Calu3 (cell line): Measurements from ENCODE around the gene CDYL2. TPM values are rescaled to one million over a fixed set of nuclear protein-coding genes. Genes with fewer than 3 reads are reported as not detected.

Experiments used
- BruUV-seq: library from RNA; stranded (reverse); fragments of 400-500 nt; replicated peaks from 2 replicates; lab custom pipeline; 2021; lab: Mats Ljungman, UMichigan
- CTCF ChIA-PET: fragments of 300-600 bp; sonication (Branson Sonifier 250); formaldehyde crosslinking; loops from one replicate; lab custom pipeline; 2022; ENCODE audit warnings: antibody characterized with exemption; lab: Charles Lee
- DNase-seq: peaks from one replicate; pipeline ENCODE4 v3.0.0; 2022
- H3K27ac Mint-ChIP-seq: one replicate; pipeline ENCODE4 v1.8.0; 2022; ENCODE audit warnings: mixed read lengths; ENCODE audit not compliant: unreplicated experiment
- H3K27me3 Mint-ChIP-seq: one replicate; pipeline ENCODE4 v1.8.0; 2022; ENCODE audit warnings: mixed read lengths; ENCODE audit not compliant: unreplicated experiment
- H3K36me3 Mint-ChIP-seq: one replicate; pipeline ENCODE4 v1.8.0; 2022; ENCODE audit warnings: mild to moderate bottlenecking, moderate library complexity, mixed read lengths; ENCODE audit not compliant: insufficient read depth, unreplicated experiment
- H3K4me1 Mint-ChIP-seq: one replicate; pipeline ENCODE4 v1.8.0; 2022; ENCODE audit warnings: mild to moderate bottlenecking, low read depth, mixed read lengths; ENCODE audit not compliant: unreplicated experiment
- H3K4me3 Mint-ChIP-seq: one replicate; pipeline ENCODE4 v1.8.0; 2022; ENCODE audit warnings: mild to moderate bottlenecking, low read depth, moderate library complexity, mixed read lengths; ENCODE audit not compliant: unreplicated experiment
- H3K9me3 Mint-ChIP-seq: one replicate; pipeline ENCODE4 v1.8.0; 2022; ENCODE audit warnings: low read depth, mixed read lengths; ENCODE audit not compliant: unreplicated experiment
- CTCF ChIP-seq: fragments of 200-600 bp; IDR thresholded peaks from one replicate; pipeline ENCODE4 v1.8.0; 2022; ENCODE audit warnings: antibody characterized with exemption; ENCODE audit not compliant: unreplicated experiment
- intact Hi-C: fragments of 100-400 bp; cut with micrococcal nuclease; formaldehyde crosslinking; loops from one replicate; pipeline ENCODE4 v1.10.0; 2022; ENCODE audit not compliant: unreplicated experiment
- total RNA-seq: library from RNA; stranded (reverse); gene quantifications from 2 replicates; pipeline ENCODE4 v1.2.3, GENCODE V29; 2022

The CDYL2 gene
- total RNA-seq, 1 experiment from 2014 or later = 1.0 TPM

DNA sequence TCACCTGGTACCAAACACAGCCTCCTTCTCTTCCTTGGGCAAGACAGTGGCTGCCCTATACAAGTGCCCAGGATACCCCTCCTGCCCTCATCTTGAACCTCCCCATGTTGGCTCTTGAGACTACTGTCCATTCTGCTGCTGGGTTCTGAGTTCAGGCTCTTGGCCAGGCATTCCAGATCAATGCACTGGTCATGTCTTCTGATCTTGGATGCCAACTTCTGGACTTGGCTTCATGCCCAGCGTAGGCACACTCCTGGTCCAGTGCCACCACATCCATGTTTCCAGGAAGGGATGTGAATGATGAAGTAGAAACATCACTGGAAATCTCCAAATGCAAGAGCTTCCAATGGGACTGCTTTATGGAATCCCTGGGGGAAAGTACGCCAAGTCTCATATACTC is 212.1 kb downstream of the CDYL2 start:
- H3K4me3 Mint-ChIP-seq = no peak overlapping the region
- CTCF ChIA-PET = no interaction called here
- no peak for DNase-seq

GRCh38 chr16:80591071-80591915 is 213.1 kb downstream of the CDYL2 start:
- H3K4me3 Mint-ChIP-seq = no peak overlapping the region
- no peaks in the 10 kb centered on the region for H3K36me3 Mint-ChIP-seq
- peaks cover 6% of the 10 kb centered on the region for H3K9me3 Mint-ChIP-seq
- CTCF ChIA-PET = no interaction called here
- DNase-seq = no peak
- H3K27ac Mint-ChIP-seq = no peak overlapping the region
- H3K27me3 Mint-ChIP-seq = peaks cover under 1% of the 10 kb centered on the region
- no TSS peak for BruUV-seq
- no peak for TF ChIP-seq CTCF
- H3K4me1 Mint-ChIP-seq = no peaks in the 10 kb centered on the region
- intact Hi-C loops = no loop called here

More for the DNA sequence above, 212.1 kb downstream of the CDYL2 start:
- H3K27ac Mint-ChIP-seq = no peak overlapping the region
- intact Hi-C loops = no loop called here
- no TSS peak for BruUV-seq
- peaks cover 12% of the 10 kb centered on the region for H3K9me3 Mint-ChIP-seq
- no peak for TF ChIP-seq CTCF
- H3K4me1 Mint-ChIP-seq = no peaks in the 10 kb centered on the region
- peaks cover 10% of the 10 kb centered on the region for H3K27me3 Mint-ChIP-seq
- H3K36me3 Mint-ChIP-seq = no peaks in the 10 kb centered on the region

DNA sequence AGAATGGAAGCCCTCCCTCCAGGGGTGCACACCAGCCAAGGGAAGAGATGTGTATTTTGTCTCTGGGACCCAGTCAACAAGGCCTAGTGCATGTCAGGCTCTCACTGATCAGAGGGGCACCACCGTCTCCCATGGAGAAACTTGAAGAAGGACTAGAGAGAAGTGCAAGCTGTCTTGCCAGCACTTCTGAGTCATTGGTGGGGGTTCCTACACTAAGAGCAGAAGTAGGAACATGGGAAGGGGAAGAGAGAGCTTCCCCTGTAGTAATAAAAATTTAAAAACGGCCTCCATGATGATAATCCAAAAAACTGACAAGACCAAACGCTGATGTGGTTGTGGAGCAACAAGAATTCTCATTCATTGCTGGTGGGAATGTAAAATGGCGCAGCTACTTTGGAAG is 217.3 kb downstream of the CDYL2 start:
- H3K27ac Mint-ChIP-seq = no peak overlapping the region
- DNase-seq = no peak
- CTCF ChIA-PET = no interaction called here
- intact Hi-C loops = no loop called here
- peaks cover 15% of the 10 kb centered on the region for H3K27me3 Mint-ChIP-seq
- peaks cover 6% of the 10 kb centered on the region for H3K9me3 Mint-ChIP-seq
- no peak for TF ChIP-seq CTCF
- H3K36me3 Mint-ChIP-seq = no peaks in the 10 kb centered on the region
- no TSS peak for BruUV-seq
- H3K4me3 Mint-ChIP-seq = no peak overlapping the region
- H3K4me1 Mint-ChIP-seq = no peaks in the 10 kb centered on the region

- intact Hi-C loops = no loop called here
- no peak for TF ChIP-seq CTCF
- DNase-seq = no peak
- no peaks in the 10 kb centered on the region for H3K4me1 Mint-ChIP-seq
- CTCF ChIA-PET = no interaction called here
- no peaks in the 10 kb centered on the region for H3K36me3 Mint-ChIP-seq
- peaks cover 6% of the 10 kb centered on the region for H3K9me3 Mint-ChIP-seq
- no peak overlapping the region for H3K27ac Mint-ChIP-seq
- peaks cover 17% of the 10 kb centered on the region for H3K27me3 Mint-ChIP-seq
- H3K4me3 Mint-ChIP-seq = no peak overlapping the region
- BruUV-seq = no TSS peak
These were observed 217.9 kb downstream of the CDYL2 start for GRCh38 chr16:80586476-80586875.
